ENCODE data around the gene CCDC38.

Gene CCDC38

GRCh38 chr12:95963096-95963495, 20.7 kb upstream of the CCDC38 start:
- DNase-seq = no peak
- no peaks in the 10 kb centered on the region for H3K4me1 ChIP-seq (ENCODE audit: control insufficient read depth, insufficient read depth, low read length, poor library complexity, severe bottlenecking)
- H3K9me3 ChIP-seq (ENCODE audit: control insufficient read depth, low read length) = no peaks in the 10 kb centered on the region
- H3K27ac ChIP-seq (ENCODE audit: insufficient read depth, low read length, poor library complexity, severe bottlenecking) = no peak overlapping the region
- no peaks in the 10 kb centered on the region for H3K36me3 ChIP-seq (ENCODE audit: control insufficient read depth, insufficient read depth, low read length)
- no peak overlapping the region for H3K4me3 ChIP-seq (ENCODE audit: insufficient read depth, low read depth, low read length, poor library complexity, severe bottlenecking)
- H3K27me3 ChIP-seq (replicated peaks; ENCODE audit: control insufficient read depth, insufficient read depth, low read length, poor library complexity, severe bottlenecking) = no peaks in the 10 kb centered on the region

- H3K27me3 ChIP-seq (replicated peaks; ENCODE audit: control insufficient read depth, insufficient read depth, low read length, poor library complexity, severe bottlenecking) = no peaks in the 10 kb centered on the region
- no peak overlapping the region for H3K4me3 ChIP-seq (ENCODE audit: insufficient read depth, low read depth, low read length, poor library complexity, severe bottlenecking)
- H3K9me3 ChIP-seq (ENCODE audit: control insufficient read depth, low read length) = no peaks in the 10 kb centered on the region
- H3K4me1 ChIP-seq (ENCODE audit: control insufficient read depth, insufficient read depth, low read length, poor library complexity, severe bottlenecking) = no peaks in the 10 kb centered on the region
- no peaks in the 10 kb centered on the region for H3K36me3 ChIP-seq (ENCODE audit: control insufficient read depth, insufficient read depth, low read length)
- no peak overlapping the region for H3K27ac ChIP-seq (ENCODE audit: insufficient read depth, low read length, poor library complexity, severe bottlenecking)
- no peak for DNase-seq
Measured at GRCh38 chr12:95962222-95962621, 19.8 kb upstream of the CCDC38 start.

- no peaks in the 10 kb centered on the region for H3K27me3 ChIP-seq (replicated peaks; ENCODE audit: control insufficient read depth, insufficient read depth, low read length, poor library complexity, severe bottlenecking)
- no peaks in the 10 kb centered on the region for H3K4me1 ChIP-seq (ENCODE audit: control insufficient read depth, insufficient read depth, low read length, poor library complexity, severe bottlenecking)
- H3K36me3 ChIP-seq (ENCODE audit: control insufficient read depth, insufficient read depth, low read length) = no peaks in the 10 kb centered on the region
- H3K4me3 ChIP-seq (ENCODE audit: insufficient read depth, low read depth, low read length, poor library complexity, severe bottlenecking) = no peak overlapping the region
- no peak for DNase-seq
- H3K9me3 ChIP-seq (ENCODE audit: control insufficient read depth, low read length) = no peaks in the 10 kb centered on the region
- no peak overlapping the region for H3K27ac ChIP-seq (ENCODE audit: insufficient read depth, low read length, poor library complexity, severe bottlenecking)
Measured at GRCh38 chr12:95960241-95960640, 17.8 kb upstream of the CCDC38 start.

- Histone ChIP-seq H3K4me1 (ENCODE audit: control insufficient read depth, insufficient read depth, low read length, poor library complexity, severe bottlenecking) (no peaks in the 10 kb centered on the region), H3K36me3 (ENCODE audit: control insufficient read depth, insufficient read depth, low read length) (no peaks in the 10 kb centered on the region), H3K4me3 (ENCODE audit: insufficient read depth, low read depth, low read length, poor library complexity, severe bottlenecking) (no peak overlapping the region), H3K27me3 (replicated peaks; ENCODE audit: control insufficient read depth, insufficient read depth, low read length, poor library complexity, severe bottlenecking) (no peaks in the 10 kb centered on the region), H3K27ac (ENCODE audit: insufficient read depth, low read length, poor library complexity, severe bottlenecking) (no peak overlapping the region), H3K9me3 (ENCODE audit: control insufficient read depth, low read length) (no peaks in the 10 kb centered on the region)
- no peak for DNase-seq
Measured at GRCh38 chr12:95959107-95959506, 16.7 kb upstream of the CCDC38 start.

- H3K27ac ChIP-seq (ENCODE audit: insufficient read depth, low read length, poor library complexity, severe bottlenecking) = no peak overlapping the region
- H3K4me1 ChIP-seq (ENCODE audit: control insufficient read depth, insufficient read depth, low read length, poor library complexity, severe bottlenecking) = no peaks in the 10 kb centered on the region
- H3K36me3 ChIP-seq (ENCODE audit: control insufficient read depth, insufficient read depth, low read length) = no peaks in the 10 kb centered on the region
- H3K9me3 ChIP-seq (ENCODE audit: control insufficient read depth, low read length) = no peaks in the 10 kb centered on the region
- no peak overlapping the region for H3K4me3 ChIP-seq (ENCODE audit: insufficient read depth, low read depth, low read length, poor library complexity, severe bottlenecking)
- H3K27me3 ChIP-seq (replicated peaks; ENCODE audit: control insufficient read depth, insufficient read depth, low read length, poor library complexity, severe bottlenecking) = no peaks in the 10 kb centered on the region
- no peak for DNase-seq
Measured at GRCh38 chr12:95956557-95957145, 14.2 kb upstream of the CCDC38 start.

- H3K36me3 ChIP-seq (ENCODE audit: control insufficient read depth, insufficient read depth, low read length) = no peaks in the 10 kb centered on the region
- H3K27ac ChIP-seq (ENCODE audit: insufficient read depth, low read length, poor library complexity, severe bottlenecking) = no peak overlapping the region
- H3K4me1 ChIP-seq (ENCODE audit: control insufficient read depth, insufficient read depth, low read length, poor library complexity, severe bottlenecking) = no peaks in the 10 kb centered on the region
- H3K9me3 ChIP-seq (ENCODE audit: control insufficient read depth, low read length) = no peaks in the 10 kb centered on the region
- no peaks in the 10 kb centered on the region for H3K27me3 ChIP-seq (replicated peaks; ENCODE audit: control insufficient read depth, insufficient read depth, low read length, poor library complexity, severe bottlenecking)
- no peak for DNase-seq
- H3K4me3 ChIP-seq (ENCODE audit: insufficient read depth, low read depth, low read length, poor library complexity, severe bottlenecking) = no peak overlapping the region
Measured at GRCh38 chr12:95955549-95956159, 13.2 kb upstream of the CCDC38 start.

- no peaks in the 10 kb centered on the region for H3K36me3 ChIP-seq (ENCODE audit: control insufficient read depth, insufficient read depth, low read length)
- no peak for DNase-seq
- H3K4me1 ChIP-seq (ENCODE audit: control insufficient read depth, insufficient read depth, low read length, poor library complexity, severe bottlenecking) = no peaks in the 10 kb centered on the region
- no peaks in the 10 kb centered on the region for H3K9me3 ChIP-seq (ENCODE audit: control insufficient read depth, low read length)
- H3K27ac ChIP-seq (ENCODE audit: insufficient read depth, low read length, poor library complexity, severe bottlenecking) = no peak overlapping the region
- no peaks in the 10 kb centered on the region for H3K27me3 ChIP-seq (replicated peaks; ENCODE audit: control insufficient read depth, insufficient read depth, low read length, poor library complexity, severe bottlenecking)
- H3K4me3 ChIP-seq (ENCODE audit: insufficient read depth, low read depth, low read length, poor library complexity, severe bottlenecking) = no peak overlapping the region
Measured at GRCh38 chr12:95953000-95953399, 10.6 kb upstream of the CCDC38 start.

GRCh38 chr12:95951515-95951914, 9.1 kb upstream of the CCDC38 start:
- no peak overlapping the region for H3K27ac ChIP-seq (ENCODE audit: insufficient read depth, low read length, poor library complexity, severe bottlenecking)
- H3K36me3 ChIP-seq (ENCODE audit: control insufficient read depth, insufficient read depth, low read length) = no peaks in the 10 kb centered on the region
- no peaks in the 10 kb centered on the region for H3K27me3 ChIP-seq (replicated peaks; ENCODE audit: control insufficient read depth, insufficient read depth, low read length, poor library complexity, severe bottlenecking)
- no peaks in the 10 kb centered on the region for H3K9me3 ChIP-seq (ENCODE audit: control insufficient read depth, low read length)
- no peak overlapping the region for H3K4me3 ChIP-seq (ENCODE audit: insufficient read depth, low read depth, low read length, poor library complexity, severe bottlenecking)
- no peaks in the 10 kb centered on the region for H3K4me1 ChIP-seq (ENCODE audit: control insufficient read depth, insufficient read depth, low read length, poor library complexity, severe bottlenecking)
- no peak for DNase-seq

- Histone ChIP-seq H3K4me1 (ENCODE audit: control insufficient read depth, insufficient read depth, low read length, poor library complexity, severe bottlenecking) (no peaks in the 10 kb centered on the region), H3K36me3 (ENCODE audit: control insufficient read depth, insufficient read depth, low read length) (no peaks in the 10 kb centered on the region), H3K27ac (ENCODE audit: insufficient read depth, low read length, poor library complexity, severe bottlenecking) (no peak overlapping the region), H3K4me3 (ENCODE audit: insufficient read depth, low read depth, low read length, poor library complexity, severe bottlenecking) (no peak overlapping the region), H3K27me3 (replicated peaks; ENCODE audit: control insufficient read depth, insufficient read depth, low read length, poor library complexity, severe bottlenecking) (no peaks in the 10 kb centered on the region), H3K9me3 (ENCODE audit: control insufficient read depth, low read length) (no peaks in the 10 kb centered on the region)
- DNase-seq = no peak
Measured at GRCh38 chr12:95949477-95950206, 7.2 kb upstream of the CCDC38 start.

- Histone ChIP-seq H3K36me3 (ENCODE audit: control insufficient read depth, insufficient read depth, low read length) (no peaks in the 10 kb centered on the region), H3K4me3 (ENCODE audit: insufficient read depth, low read depth, low read length, poor library complexity, severe bottlenecking) (peak overlapping the region; percentile 93)
Measured at GRCh38 chr12:95944108-95944704, 1.8 kb upstream of the CCDC38 start.

More at GRCh38 chr12:95944108-95944704, 1.8 kb upstream of the CCDC38 start:
- no peak for DNase-seq
- H3K27ac ChIP-seq (ENCODE audit: insufficient read depth, low read length, poor library complexity, severe bottlenecking) = no peak overlapping the region
- H3K27me3 ChIP-seq (replicated peaks; ENCODE audit: control insufficient read depth, insufficient read depth, low read length, poor library complexity, severe bottlenecking) = no peaks in the 10 kb centered on the region
- H3K9me3 ChIP-seq (ENCODE audit: control insufficient read depth, low read length) = no peaks in the 10 kb centered on the region
- peaks cover 6% of the 10 kb centered on the region for H3K4me1 ChIP-seq (ENCODE audit: control insufficient read depth, insufficient read depth, low read length, poor library complexity, severe bottlenecking)
